ENCODE results near the gene PCDH9. TPM values are rescaled to one million over a fixed set of nuclear protein-coding genes. Genes with fewer than 3 reads are reported as not detected.

PCDH9 gene
- total and polyA plus RNA-seq, 10 of the 15 experiments (the other 5 are each of a cell fraction or from before 2014, with no cell fraction given): 0.02 to 2.3 (median 0.05) TPM; not detected in 1

- 33% methylated on average over 1 of the region's 1 CpG for WGBS (ENCODE audit: insufficient coverage, insufficient replicate concordance, low lambda C conversion rate, missing lambda C conversion rate)
- RAD21 ChIA-PET (ENCODE audit: unreplicated experiment): no interaction called here
- DNase-seq (ENCODE audit: low read depth, low spot score) (no peak), FAIRE-seq (no peak), ATAC-seq (no peak)
- CTCF ChIA-PET: interaction anchor here (1.4 kb wide), 1 partner anchor 1023 kb away, joined by 3 read pairs; no protein-coding TSS in a partner anchor
- SMC1A ChIA-PET (ENCODE audit: uncharacterized antibody, unreplicated experiment): interaction anchor here (1.1 kb wide), 2 partner anchors 12 to 15 kb away, joined by 3 to 4 read pairs; no protein-coding TSS in a partner anchor
- H3K4me2 ChIP-seq (ENCODE audit: control insufficient read depth, insufficient read depth): no peak overlapping the region
- H3K79me2 ChIP-seq (ENCODE audit: control insufficient read depth, insufficient read depth, low read length): no peaks in the 10 kb centered on the region
- no peak for TF ChIP-seq SIX5 (IDR thresholded peaks at IDR 0.05; ENCODE audit: low read depth, low read length, severe bottlenecking)
- no peak for TF ChIP-seq TAF1 (IDR thresholded peaks at IDR 0.05; ENCODE audit: borderline replicate concordance, low read depth, low read length)
- no peak for TF ChIP-seq STAT1 (conservative IDR thresholded peaks at IDR 0.05)
- no peak for TF ChIP-seq HDAC2 (IDR thresholded peaks at IDR 0.05)
- in situ Hi-C loops (cut with MboI): no loop called here
- H3K36me3 ChIP-seq (ENCODE audit: control insufficient read depth in 2 of 2, insufficient read depth in 2 of 2, low read length in 1 of 2): no peaks in the 10 kb centered on the region
- H3K27ac ChIP-seq (ENCODE audit: control insufficient read depth, insufficient read depth): no peak overlapping the region
- no peaks in the 10 kb centered on the region; the same call in 2 of the 3 replicates for H3K9me3 ChIP-seq (replicated peaks; ENCODE audit: control insufficient read depth, insufficient read depth, low read length)
- no peak overlapping the region for H2AFZ ChIP-seq (ENCODE audit: control insufficient read depth, low read depth, low read length)
- POLR2A ChIA-PET: no interaction called here
- H3K9ac ChIP-seq (ENCODE audit: control insufficient read depth, insufficient read depth, low read length): no peak overlapping the region
- H3K4me1 ChIP-seq (ENCODE audit: control insufficient read depth, insufficient read depth, low read length): no peaks in the 10 kb centered on the region
- H3K27me3 ChIP-seq (replicated peaks in 1 of 2; ENCODE audit: control insufficient read depth in 2 of 2, insufficient read depth in 2 of 2, low read length in 1 of 2): no peaks in the 10 kb centered on the region
- intact Hi-C loops (cut with micrococcal nuclease; ENCODE audit: unreplicated experiment): no loop called here
- BruUV-seq (replicated peaks): no TSS peak
- no peaks in the 10 kb centered on the region for H4K20me1 ChIP-seq (ENCODE audit: control insufficient read depth, insufficient read depth)
- no peak overlapping the region for H3K4me3 ChIP-seq
These were observed 550.1 kb downstream of the PCDH9 start for GRCh38 chr13:66680031-66680430.

- RAD21 ChIA-PET (ENCODE audit: unreplicated experiment): no interaction called here
- POLR2A ChIA-PET: interaction anchor here (1.3 kb wide), 1 partner anchor 28 kb away, joined by 3 read pairs; no protein-coding TSS in a partner anchor
- TF ChIP-seq CHD2 (IDR thresholded peaks at IDR 0.05; ENCODE audit: borderline replicate concordance, low read depth, low read length): no peak
- TF ChIP-seq TAF1 (IDR thresholded peaks at IDR 0.05; ENCODE audit: borderline replicate concordance, low read depth, low read length): no peak
- no peak for TF ChIP-seq GABPA (IDR thresholded peaks at IDR 0.05; ENCODE audit: low read depth)
- TF ChIP-seq ZNF274 (IDR thresholded peaks at IDR 0.05; ENCODE audit: insufficient read depth, insufficient read length): no peak
- TF ChIP-seq, protein P1, sequence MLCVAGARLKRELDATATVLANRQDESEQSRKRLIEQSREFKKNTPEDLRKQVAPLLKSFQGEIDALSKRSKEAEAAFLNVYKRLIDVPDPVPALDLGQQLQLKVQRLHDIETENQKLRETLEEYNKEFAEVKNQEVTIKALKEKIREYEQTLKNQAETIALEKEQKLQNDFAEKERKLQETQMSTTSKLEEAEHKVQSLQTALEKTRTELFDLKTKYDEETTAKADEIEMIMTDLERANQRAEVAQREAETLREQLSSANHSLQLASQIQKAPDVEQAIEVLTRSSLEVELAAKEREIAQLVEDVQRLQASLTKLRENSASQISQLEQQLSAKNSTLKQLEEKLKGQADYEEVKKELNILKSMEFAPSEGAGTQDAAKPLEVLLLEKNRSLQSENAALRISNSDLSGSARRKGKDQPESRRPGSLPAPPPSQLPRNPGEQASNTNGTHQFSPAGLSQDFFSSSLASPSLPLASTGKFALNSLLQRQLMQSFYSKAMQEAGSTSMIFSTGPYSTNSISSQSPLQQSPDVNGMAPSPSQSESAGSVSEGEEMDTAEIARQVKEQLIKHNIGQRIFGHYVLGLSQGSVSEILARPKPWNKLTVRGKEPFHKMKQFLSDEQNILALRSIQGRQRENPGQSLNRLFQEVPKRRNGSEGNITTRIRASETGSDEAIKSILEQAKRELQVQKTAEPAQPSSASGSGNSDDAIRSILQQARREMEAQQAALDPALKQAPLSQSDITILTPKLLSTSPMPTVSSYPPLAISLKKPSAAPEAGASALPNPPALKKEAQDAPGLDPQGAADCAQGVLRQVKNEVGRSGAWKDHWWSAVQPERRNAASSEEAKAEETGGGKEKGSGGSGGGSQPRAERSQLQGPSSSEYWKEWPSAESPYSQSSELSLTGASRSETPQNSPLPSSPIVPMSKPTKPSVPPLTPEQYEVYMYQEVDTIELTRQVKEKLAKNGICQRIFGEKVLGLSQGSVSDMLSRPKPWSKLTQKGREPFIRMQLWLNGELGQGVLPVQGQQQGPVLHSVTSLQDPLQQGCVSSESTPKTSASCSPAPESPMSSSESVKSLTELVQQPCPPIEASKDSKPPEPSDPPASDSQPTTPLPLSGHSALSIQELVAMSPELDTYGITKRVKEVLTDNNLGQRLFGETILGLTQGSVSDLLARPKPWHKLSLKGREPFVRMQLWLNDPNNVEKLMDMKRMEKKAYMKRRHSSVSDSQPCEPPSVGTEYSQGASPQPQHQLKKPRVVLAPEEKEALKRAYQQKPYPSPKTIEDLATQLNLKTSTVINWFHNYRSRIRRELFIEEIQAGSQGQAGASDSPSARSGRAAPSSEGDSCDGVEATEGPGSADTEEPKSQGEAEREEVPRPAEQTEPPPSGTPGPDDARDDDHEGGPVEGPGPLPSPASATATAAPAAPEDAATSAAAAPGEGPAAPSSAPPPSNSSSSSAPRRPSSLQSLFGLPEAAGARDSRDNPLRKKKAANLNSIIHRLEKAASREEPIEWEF (IDR thresholded peaks at IDR 0.05; ENCODE audit: insufficient replicate concordance, low read depth, low read length): no peak
- TF ChIP-seq IKZF1 (conservative IDR thresholded peaks at IDR 0.05): no peak
- TF ChIP-seq TCF12 (IDR thresholded peaks at IDR 0.05; ENCODE audit: low read depth, low read length): no peak
- no peak for TF ChIP-seq NFIC (IDR thresholded peaks at IDR 0.05; ENCODE audit: low read depth, low read length)
- TF ChIP-seq ATF2 (IDR thresholded peaks at IDR 0.05; ENCODE audit: low read length): no peak
- TF ChIP-seq HDGF (IDR thresholded peaks at IDR 0.05): no peak
These were observed 554.5 kb downstream of the PCDH9 start for GRCh38 chr13:66675620-66676019.

More at GRCh38 chr13:66675620-66676019, 554.5 kb downstream of the PCDH9 start:
- ATAC-seq: no peak
- Histone ChIP-seq H3K4me3 (no peak overlapping the region), H4K20me1 (ENCODE audit: control insufficient read depth, insufficient read depth) (no peaks in the 10 kb centered on the region), H3K4me2 (ENCODE audit: control insufficient read depth, insufficient read depth) (no peak overlapping the region), H2AFZ (ENCODE audit: control insufficient read depth, low read depth, low read length) (no peak overlapping the region), H3K9me3 (replicated peaks; ENCODE audit: control insufficient read depth, insufficient read depth, low read length) (no peaks in the 10 kb centered on the region), H3K27me3 (replicated peaks in 1 of 2; ENCODE audit: control insufficient read depth in 2 of 2, insufficient read depth in 2 of 2, low read length in 1 of 2) (no peaks in the 10 kb centered on the region), H3K27ac (ENCODE audit: control insufficient read depth, insufficient read depth) (no peak overlapping the region), H3K9ac (ENCODE audit: control insufficient read depth, insufficient read depth, low read length) (no peak overlapping the region), H3K4me1 (ENCODE audit: control insufficient read depth, insufficient read depth, low read length) (no peaks in the 10 kb centered on the region), H3K79me2 (ENCODE audit: control insufficient read depth, insufficient read depth, low read length) (no peaks in the 10 kb centered on the region), H3K36me3 (ENCODE audit: control insufficient read depth in 2 of 2, insufficient read depth in 2 of 2, low read length in 1 of 2) (no peaks in the 10 kb centered on the region)
- BruUV-seq (replicated peaks): no TSS peak
- DNase-seq (ENCODE audit: low read depth, low spot score): no peak
- in situ Hi-C loops (cut with MboI): no loop called here
- intact Hi-C loops (cut with micrococcal nuclease; ENCODE audit: unreplicated experiment): no loop called here
- CTCF ChIA-PET: no interaction called here
- WGBS (ENCODE audit: insufficient coverage, insufficient replicate concordance, low lambda C conversion rate, missing lambda C conversion rate): 44% methylated on average over 4 of the region's 4 CpGs
- SMC1A ChIA-PET (ENCODE audit: uncharacterized antibody, unreplicated experiment): no interaction called here
- FAIRE-seq: no peak
